GM21528 (cell line): Measurements from ENCODE around the gene SLC29A4.

Experiments used
- ATAC-seq: cut with Tn5 transposase; IDR thresholded peaks from one replicate; pipeline ENCODE4 v1.9.1; 2021; ENCODE audit warnings: mild to moderate bottlenecking, moderate library complexity; ENCODE audit not compliant: unreplicated experiment, low FRiP score

The SLC29A4 gene

DNA sequence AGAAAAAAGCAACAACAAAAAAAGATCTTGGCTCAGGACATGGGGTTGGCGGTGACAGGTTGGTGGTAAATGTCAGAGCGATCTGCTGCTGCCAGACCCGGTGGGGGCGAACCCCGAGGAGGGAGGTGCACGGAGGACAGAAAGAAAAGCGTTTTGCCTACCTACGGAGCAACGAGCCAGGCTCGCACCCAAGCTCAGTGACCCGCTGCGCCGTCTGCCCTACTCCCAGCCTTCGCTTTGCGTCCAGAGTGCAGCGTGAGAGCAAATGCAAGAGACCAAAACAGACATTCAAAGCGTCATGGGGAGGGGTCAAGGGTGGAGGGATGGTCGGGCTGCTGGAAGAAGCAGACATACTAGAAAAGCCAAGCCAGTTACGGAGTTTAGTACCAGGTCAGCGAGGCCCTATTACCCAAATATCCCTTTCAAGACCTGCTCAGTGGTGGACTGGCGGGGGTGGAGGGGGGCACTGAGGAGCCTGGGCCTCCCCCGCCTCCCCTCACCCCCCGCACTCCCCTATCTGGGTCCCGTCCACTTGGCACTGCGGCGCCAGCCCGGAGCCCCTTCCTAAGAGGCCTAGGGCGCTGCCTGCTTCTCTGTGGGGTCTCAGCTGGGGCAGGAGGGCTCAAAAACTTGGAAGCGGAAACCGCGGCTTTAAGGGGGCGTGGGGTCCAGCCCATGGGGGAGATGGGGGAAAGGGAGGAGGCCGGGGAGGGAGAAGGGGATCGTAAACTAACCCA, 66.9 kb downstream of the SLC29A4 start:
- no peak for ATAC-seq

DNA sequence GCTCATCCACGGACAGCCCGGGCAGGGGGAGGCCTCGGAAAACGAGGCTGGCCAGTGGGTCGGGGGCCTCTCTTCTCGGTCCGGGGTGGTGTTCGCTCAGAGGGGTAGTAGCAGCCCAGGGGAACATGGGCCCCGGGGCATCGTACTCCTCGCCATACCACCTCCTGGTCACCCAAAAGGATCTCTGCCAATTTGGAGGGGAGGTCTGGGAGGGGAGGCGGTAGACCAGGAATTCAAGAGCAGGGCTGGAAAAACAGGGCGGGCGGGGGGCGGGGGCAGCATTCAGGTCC, 67.4 kb downstream of the SLC29A4 start:
- no peak for ATAC-seq

GRCh38 chr7:5350600-5351385, 68.0 kb downstream of the SLC29A4 start:
- no peak for ATAC-seq

GRCh38 chr7:5351507-5352265, 68.9 kb downstream of the SLC29A4 start:
- ATAC-seq, result no peak

DNA sequence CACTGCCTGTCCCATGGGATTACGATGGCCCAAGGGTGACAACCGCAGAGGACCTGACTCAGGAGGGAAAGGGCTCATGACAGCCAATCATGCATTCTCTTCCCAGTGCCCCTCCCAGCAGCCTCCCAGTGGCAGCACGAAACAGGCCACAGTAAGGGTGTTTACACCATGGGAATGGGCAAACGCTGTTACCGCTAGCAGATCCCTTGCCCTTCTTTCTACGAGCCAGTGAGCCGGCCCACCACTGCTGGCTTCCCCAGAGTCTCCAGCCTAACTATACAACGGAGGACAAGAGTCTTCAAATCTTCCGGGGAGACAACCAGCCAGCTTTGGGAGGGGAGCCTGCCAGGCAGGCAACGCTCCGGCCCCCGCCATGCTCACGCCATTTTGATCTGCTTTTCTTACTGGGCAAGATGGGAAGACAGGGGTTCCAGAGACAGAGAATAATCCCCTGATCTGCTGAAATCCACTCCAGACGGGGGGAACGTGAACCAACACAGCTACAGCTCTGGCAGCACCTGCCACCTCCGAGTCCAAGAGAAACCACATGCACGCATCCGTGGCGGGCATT, 69.8 kb downstream of the SLC29A4 start:
- no peak for ATAC-seq

DNA sequence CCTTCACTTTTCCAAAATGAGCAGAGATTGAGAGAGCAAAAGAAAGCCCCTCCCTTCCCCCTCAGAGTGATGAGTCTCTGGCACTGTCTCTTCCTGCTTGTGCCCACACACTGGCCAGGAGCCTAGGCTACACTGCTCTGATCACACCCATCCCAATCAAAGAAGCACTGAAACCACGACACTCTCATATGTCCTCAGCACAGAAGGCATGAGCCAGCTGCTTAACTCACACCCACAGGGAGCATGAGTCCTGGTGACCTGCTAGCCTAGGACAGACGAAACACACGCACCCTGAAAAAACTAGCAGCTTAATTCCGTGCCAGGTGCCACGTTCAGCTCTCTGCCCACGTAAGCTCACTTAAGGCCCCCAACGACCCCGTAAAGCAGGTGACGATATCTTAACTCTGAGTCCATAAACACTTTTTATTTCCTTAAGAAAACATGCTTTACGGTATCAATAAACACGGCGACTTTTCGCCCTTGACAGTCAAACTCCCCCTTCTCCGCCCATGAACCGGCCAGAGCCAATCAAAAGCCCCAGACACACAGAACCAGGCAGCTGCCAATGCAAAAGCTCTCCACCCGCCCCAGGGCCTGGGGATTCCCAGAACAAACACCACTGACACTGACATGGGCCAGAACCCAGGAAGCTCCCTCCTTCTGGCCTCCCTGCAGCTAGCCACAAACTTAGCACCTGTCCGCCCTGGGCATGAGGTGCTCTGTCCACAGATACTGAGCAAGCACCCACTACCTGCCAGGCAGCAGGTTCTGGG, 71.9 kb downstream of the SLC29A4 start:
- no peak for ATAC-seq
